Left ventricle myocardium inferior (tissue), 1 donor: ENCODE measurements around the gene RNF32. TPM values are rescaled to one million over a fixed set of nuclear protein-coding genes. Genes with fewer than 3 reads are reported as not detected.

Experiments used
- DNase-seq: peaks from one replicate; pipeline ENCODE4 v3.0.0-alpha.2; 2020
- H3K27ac ChIP-seq: fragments of 200-600 bp; replicated peaks from 2 replicates; pipeline ENCODE4 v1.8.0; 2021
- H3K27me3 ChIP-seq: fragments of 200-600 bp; 2 replicates; pipeline ENCODE4 v1.8.0; 2021; ENCODE audit warnings: low read depth
- H3K36me3 ChIP-seq: fragments of 200-600 bp; 2 replicates; pipeline ENCODE4 v1.8.0; 2021
- H3K4me1 ChIP-seq: fragments of 200-600 bp; 2 replicates; pipeline ENCODE4 v1.8.0; 2021
- H3K4me3 ChIP-seq: fragments of 200-600 bp; 2 replicates; pipeline ENCODE4 v1.8.0; 2021; ENCODE audit warnings: mild to moderate bottlenecking, moderate library complexity
- H3K9me3 ChIP-seq: fragments of 200-600 bp; replicated peaks from 2 replicates; pipeline ENCODE4 v1.8.0; 2021
- intact Hi-C: fragments of 100-400 bp; cut with micrococcal nuclease; formaldehyde crosslinking; loops from one replicate; pipeline ENCODE4 v1.11.0; 2022
- total RNA-seq: library from RNA; stranded (reverse); fragmentation: NEBNext Ultra II Directional; extraction: Animal tissue kit (Norgen Biotek cat#: 25700); gene quantifications from one replicate; pipeline ENCODE4 v1.2.1, GENCODE V29; 2021
- TF ChIP-seq, protein P1 (sequence below): fragments of 200-600 bp; IDR thresholded peaks from 2 replicates; pipeline ENCODE4 v1.8.0; 2021; ENCODE audit warnings: antibody characterized with exemption, mild to moderate bottlenecking, borderline replicate concordance
- donor health status: DM: no; HTN: yes; CAD: no; lungs with severe emphysema.

RNF32 gene
- total RNA-seq, 1 donor from 2014 or later: not detected

DNA sequence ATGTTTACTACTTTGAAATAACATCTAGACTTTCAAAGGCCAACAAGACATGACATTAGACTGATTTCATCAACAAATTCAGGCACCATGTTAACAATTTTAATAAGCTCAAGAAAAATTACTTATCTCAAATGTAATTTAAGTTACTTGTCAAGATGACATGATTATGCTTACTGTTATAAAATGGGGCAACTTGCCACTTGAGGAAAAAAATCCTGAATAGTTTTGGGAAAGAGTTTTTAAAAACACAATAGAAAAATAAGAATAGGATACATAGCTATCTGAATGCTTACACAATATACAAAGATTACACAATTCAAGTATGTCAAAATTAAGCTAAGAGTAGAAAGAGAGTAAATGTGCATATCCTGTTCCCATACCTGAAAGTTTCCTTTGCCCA, 85.4 kb downstream of the RNF32 start:
- no peaks in the 10 kb centered on the region for H3K27me3 ChIP-seq
- H3K4me1 ChIP-seq: no peaks in the 10 kb centered on the region
- TF ChIP-seq, protein P1, sequence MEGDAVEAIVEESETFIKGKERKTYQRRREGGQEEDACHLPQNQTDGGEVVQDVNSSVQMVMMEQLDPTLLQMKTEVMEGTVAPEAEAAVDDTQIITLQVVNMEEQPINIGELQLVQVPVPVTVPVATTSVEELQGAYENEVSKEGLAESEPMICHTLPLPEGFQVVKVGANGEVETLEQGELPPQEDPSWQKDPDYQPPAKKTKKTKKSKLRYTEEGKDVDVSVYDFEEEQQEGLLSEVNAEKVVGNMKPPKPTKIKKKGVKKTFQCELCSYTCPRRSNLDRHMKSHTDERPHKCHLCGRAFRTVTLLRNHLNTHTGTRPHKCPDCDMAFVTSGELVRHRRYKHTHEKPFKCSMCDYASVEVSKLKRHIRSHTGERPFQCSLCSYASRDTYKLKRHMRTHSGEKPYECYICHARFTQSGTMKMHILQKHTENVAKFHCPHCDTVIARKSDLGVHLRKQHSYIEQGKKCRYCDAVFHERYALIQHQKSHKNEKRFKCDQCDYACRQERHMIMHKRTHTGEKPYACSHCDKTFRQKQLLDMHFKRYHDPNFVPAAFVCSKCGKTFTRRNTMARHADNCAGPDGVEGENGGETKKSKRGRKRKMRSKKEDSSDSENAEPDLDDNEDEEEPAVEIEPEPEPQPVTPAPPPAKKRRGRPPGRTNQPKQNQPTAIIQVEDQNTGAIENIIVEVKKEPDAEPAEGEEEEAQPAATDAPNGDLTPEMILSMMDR: no peak
- H3K27ac ChIP-seq: no peak overlapping the region
- no peaks in the 10 kb centered on the region for H3K9me3 ChIP-seq
- peaks cover 9% of the 10 kb centered on the region for H3K36me3 ChIP-seq
- intact Hi-C loops: no loop called here
- H3K4me3 ChIP-seq: no peak overlapping the region
- DNase-seq: no peak
